Measurements from ENCODE around the gene S100G. TPM values are rescaled to one million over a fixed set of nuclear protein-coding genes. Genes with fewer than 3 reads are reported as not detected.

Gene S100G
- polyA plus RNA-seq, 3 donors, result not detected

- Histone ChIP-seq H3K79me2 (ENCODE audit: insufficient read depth, low read length) (no peaks in the 10 kb centered on the region), H3K27ac (ENCODE audit: low read depth in 1 of 2, low read length in 2 of 2) (no peak overlapping the region), H3K4me1 (ENCODE audit: control insufficient read depth in 1 of 2, insufficient read depth in 2 of 2, low read length in 2 of 2) (no peaks in the 10 kb centered on the region), H4K20me1 (ENCODE audit: insufficient read depth, low read length) (no peaks in the 10 kb centered on the region), H3K4me3 (replicated peaks in 1 of 3; ENCODE audit: low read depth in 2 of 3, low read length in 3 of 3) (no peak overlapping the region), H3K27me3 (ENCODE audit: control insufficient read depth in 2 of 2, insufficient read depth in 2 of 2, low read length in 2 of 2) (peaks cover 0 to 8% of the 10 kb centered on the region in 2 donors), H3K9ac (ENCODE audit: insufficient read depth, low read length, poor library complexity, severe bottlenecking) (no peak overlapping the region), H3K36me3 (replicated peaks in 1 of 2; ENCODE audit: control insufficient read depth in 1 of 2, insufficient read depth in 2 of 2, low read length in 2 of 2) (no peaks in the 10 kb centered on the region), H2AFZ (ENCODE audit: insufficient read depth, low read depth, low read length, poor library complexity, severe bottlenecking) (no peak overlapping the region), H3K9me3 (replicated peaks in 1 of 2; ENCODE audit: control insufficient read depth in 1 of 2, insufficient read depth in 1 of 2, low read length in 2 of 2) (no peaks in the 10 kb centered on the region), H3K4me2 (replicated peaks; ENCODE audit: extremely low read depth, low read length, poor library complexity, severe bottlenecking) (no peak overlapping the region)
- no peaks in the 10 kb centered on the region for H3K4me1 Mint-ChIP-seq
- WGBS (ENCODE audit: insufficient coverage), result 92% methylated on average over 2 of the region's 4 CpGs
- H3K27ac Mint-ChIP-seq, result no peak overlapping the region
- intact Hi-C loops (cut with micrococcal nuclease), result no loop called here
- TF ChIP-seq CTCF (IDR thresholded peaks at IDR 0.05), result no peak
- no peak overlapping the region for H3K4me3 Mint-ChIP-seq
- H3K9me3 Mint-ChIP-seq, result peaks cover 0 to 2% (median 0%) of the 10 kb centered on the region in 7 donors
- H3K36me3 Mint-ChIP-seq, result peaks cover 0 to 3% of the 10 kb centered on the region in 2 donors
- peaks cover 0 to 15% (median 0%) of the 10 kb centered on the region in 3 donors for H3K27me3 Mint-ChIP-seq (ENCODE audit: low read depth in 3 of 3)
- no peak for DNase-seq
Observed at GRCh38 chrX:16651391-16652024, 1.6 kb downstream of the S100G start.

- WGBS (ENCODE audit: insufficient coverage), result 100% methylated on average over 3 of the region's 7 CpGs
- H3K36me3 Mint-ChIP-seq, result peaks cover 1 to 3% of the 10 kb centered on the region in 2 donors
- intact Hi-C loops (cut with micrococcal nuclease), result no loop called here
- H3K4me3 Mint-ChIP-seq, result no peak overlapping the region
- H3K27ac Mint-ChIP-seq, result no peak overlapping the region
- no peak overlapping the region for H3K4me3 ChIP-seq (replicated peaks in 1 of 3; ENCODE audit: low read depth in 2 of 3, low read length in 3 of 3)
- DNase-seq, result no peak
- no peak overlapping the region for H3K4me2 ChIP-seq (replicated peaks; ENCODE audit: extremely low read depth, low read length, poor library complexity, severe bottlenecking)
- H4K20me1 ChIP-seq (ENCODE audit: insufficient read depth, low read length), result no peaks in the 10 kb centered on the region
- H3K27me3 Mint-ChIP-seq (ENCODE audit: low read depth in 3 of 3), result peaks cover 0 to 18% (median 0%) of the 10 kb centered on the region in 3 donors
- peaks cover 0 to 2% (median 0%) of the 10 kb centered on the region in 7 donors for H3K9me3 Mint-ChIP-seq
- no peaks in the 10 kb centered on the region for H3K9me3 ChIP-seq (replicated peaks in 1 of 2; ENCODE audit: control insufficient read depth in 1 of 2, insufficient read depth in 1 of 2, low read length in 2 of 2)
- H3K4me1 ChIP-seq (ENCODE audit: control insufficient read depth in 1 of 2, insufficient read depth in 2 of 2, low read length in 2 of 2), result no peaks in the 10 kb centered on the region
- H3K36me3 ChIP-seq (replicated peaks in 1 of 2; ENCODE audit: control insufficient read depth in 1 of 2, insufficient read depth in 2 of 2, low read length in 2 of 2), result no peaks in the 10 kb centered on the region
- no peak overlapping the region for H3K27ac ChIP-seq (ENCODE audit: low read depth in 1 of 2, low read length in 2 of 2)
- H2AFZ ChIP-seq (ENCODE audit: insufficient read depth, low read depth, low read length, poor library complexity, severe bottlenecking), result no peak overlapping the region
- H3K4me1 Mint-ChIP-seq, result no peaks in the 10 kb centered on the region
- TF ChIP-seq CTCF (IDR thresholded peaks at IDR 0.05), result no peak
- H3K79me2 ChIP-seq (ENCODE audit: insufficient read depth, low read length), result no peaks in the 10 kb centered on the region
- H3K9ac ChIP-seq (ENCODE audit: insufficient read depth, low read length, poor library complexity, severe bottlenecking), result no peak overlapping the region
- H3K27me3 ChIP-seq (ENCODE audit: control insufficient read depth in 2 of 2, insufficient read depth in 2 of 2, low read length in 2 of 2), result peaks cover 0 to 8% of the 10 kb centered on the region in 2 donors
Observed at GRCh38 chrX:16653424-16653823, 3.5 kb downstream of the S100G start.
